ENCODE data around the gene PPP2R2B. TPM values are rescaled to one million over a fixed set of nuclear protein-coding genes. Genes with fewer than 3 reads are reported as not detected.

PPP2R2B gene
- total and polyA plus RNA-seq, 4 donors, result 0.15 to 1.2 (median 0.55) TPM

DNA sequence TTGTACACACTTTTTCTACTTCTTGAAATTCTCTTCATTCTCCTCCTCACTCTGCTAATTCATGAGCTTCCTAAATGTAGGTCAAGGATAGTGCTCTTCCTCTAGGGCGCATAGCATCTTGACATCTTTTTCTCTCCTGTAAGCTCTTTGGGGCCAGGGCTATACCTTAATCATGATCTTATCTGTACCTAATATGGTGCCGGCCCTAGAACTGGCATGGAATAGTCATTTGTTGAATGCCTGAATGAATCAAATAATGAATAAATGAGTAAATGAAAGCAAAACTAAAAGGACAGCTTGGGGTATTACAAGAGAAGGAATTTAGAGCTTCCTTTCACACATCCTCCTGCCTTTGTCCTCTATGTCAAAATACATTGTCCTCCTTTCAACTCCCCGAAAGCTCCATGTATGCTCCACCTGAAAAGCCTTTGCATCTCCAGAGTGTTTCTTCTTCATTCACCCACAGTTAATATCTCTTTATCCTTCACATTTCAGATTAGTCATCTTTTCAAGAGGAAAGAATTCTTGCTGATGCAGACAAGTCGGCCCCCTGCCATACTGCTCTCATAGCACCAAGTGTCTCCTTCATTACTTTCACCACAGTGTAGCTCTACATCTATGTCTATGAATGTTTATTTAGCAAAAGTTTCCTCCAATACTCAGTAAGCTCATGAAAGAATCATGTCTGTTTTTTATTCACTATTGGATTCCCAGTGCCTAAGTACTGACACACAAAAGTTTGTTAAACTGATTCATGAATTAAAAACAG is 16.4 kb upstream of the PPP2R2B start:
- no peaks in the 10 kb centered on the region for H3K27me3 ChIP-seq (ENCODE audit: control insufficient read depth in 3 of 3, insufficient read depth in 3 of 3, low read length in 2 of 3)
- TF ChIP-seq, protein P1, sequence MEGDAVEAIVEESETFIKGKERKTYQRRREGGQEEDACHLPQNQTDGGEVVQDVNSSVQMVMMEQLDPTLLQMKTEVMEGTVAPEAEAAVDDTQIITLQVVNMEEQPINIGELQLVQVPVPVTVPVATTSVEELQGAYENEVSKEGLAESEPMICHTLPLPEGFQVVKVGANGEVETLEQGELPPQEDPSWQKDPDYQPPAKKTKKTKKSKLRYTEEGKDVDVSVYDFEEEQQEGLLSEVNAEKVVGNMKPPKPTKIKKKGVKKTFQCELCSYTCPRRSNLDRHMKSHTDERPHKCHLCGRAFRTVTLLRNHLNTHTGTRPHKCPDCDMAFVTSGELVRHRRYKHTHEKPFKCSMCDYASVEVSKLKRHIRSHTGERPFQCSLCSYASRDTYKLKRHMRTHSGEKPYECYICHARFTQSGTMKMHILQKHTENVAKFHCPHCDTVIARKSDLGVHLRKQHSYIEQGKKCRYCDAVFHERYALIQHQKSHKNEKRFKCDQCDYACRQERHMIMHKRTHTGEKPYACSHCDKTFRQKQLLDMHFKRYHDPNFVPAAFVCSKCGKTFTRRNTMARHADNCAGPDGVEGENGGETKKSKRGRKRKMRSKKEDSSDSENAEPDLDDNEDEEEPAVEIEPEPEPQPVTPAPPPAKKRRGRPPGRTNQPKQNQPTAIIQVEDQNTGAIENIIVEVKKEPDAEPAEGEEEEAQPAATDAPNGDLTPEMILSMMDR (IDR thresholded peaks at IDR 0.05; ENCODE audit: control extremely low read depth, extremely low read depth), result no peak
- DNase-seq (no peak), ATAC-seq (ENCODE audit: insufficient read depth, low FRiP score) (no peak)
- no peak overlapping the region for H3K4me3 ChIP-seq
- H3K9ac ChIP-seq (ENCODE audit: insufficient read depth in 1 of 2, low read length in 2 of 2), result no peak overlapping the region
- no peaks in the 10 kb centered on the region for H3K9me3 ChIP-seq (ENCODE audit: control insufficient read depth in 4 of 4, insufficient read depth in 3 of 4, low read length in 3 of 4)
- H3K4me1 ChIP-seq (ENCODE audit: control insufficient read depth in 5 of 5, insufficient read depth in 5 of 5, low read length in 5 of 5), result no peaks in the 10 kb centered on the region
- H3K36me3 ChIP-seq (ENCODE audit: control insufficient read depth in 4 of 4, insufficient read depth in 4 of 4, low read length in 4 of 4), result no peaks in the 10 kb centered on the region
- 86 to 91% methylated on average over 4 of the region's 4 CpGs for WGBS, 2 donors
- H3K27ac ChIP-seq (ENCODE audit: low read depth in 1 of 2, low read length in 1 of 2), result no peak overlapping the region

DNA sequence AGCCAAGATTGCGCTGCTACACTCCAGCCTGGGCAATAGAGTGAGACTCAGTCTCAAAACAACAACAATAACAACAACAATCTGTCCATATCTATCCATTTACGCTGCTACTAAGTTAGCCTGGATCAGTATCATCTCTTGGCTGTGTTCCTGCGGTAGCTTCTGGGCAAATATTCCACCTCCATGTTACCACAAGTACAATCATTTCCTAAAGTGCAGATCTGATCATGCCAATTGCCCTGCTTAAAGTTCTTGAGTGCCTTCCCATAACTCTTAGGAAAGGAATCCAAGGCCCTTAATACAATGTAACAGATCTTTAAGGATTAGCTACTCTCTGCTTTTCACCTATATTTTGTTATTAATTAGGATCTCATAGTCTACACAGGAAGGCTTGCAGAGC is 15.4 kb upstream of the PPP2R2B start:
- TF ChIP-seq, protein P1 (IDR thresholded peaks at IDR 0.05; ENCODE audit: control extremely low read depth, extremely low read depth), result no peak
- no peak overlapping the region for H3K4me3 ChIP-seq
- no peaks in the 10 kb centered on the region for H3K27me3 ChIP-seq (ENCODE audit: control insufficient read depth in 3 of 3, insufficient read depth in 3 of 3, low read length in 2 of 3)
- no peak overlapping the region for H3K27ac ChIP-seq (ENCODE audit: low read depth in 1 of 2, low read length in 1 of 2)
- WGBS, 2 donors, result 93 to 95% methylated on average over 3 of the region's 3 CpGs
- no peaks in the 10 kb centered on the region for H3K9me3 ChIP-seq (ENCODE audit: control insufficient read depth in 4 of 4, insufficient read depth in 3 of 4, low read length in 3 of 4)
- DNase-seq, result no peak
- no peak for ATAC-seq (ENCODE audit: insufficient read depth, low FRiP score)
- H3K4me1 ChIP-seq (ENCODE audit: control insufficient read depth in 5 of 5, insufficient read depth in 5 of 5, low read length in 5 of 5), result no peaks in the 10 kb centered on the region
- H3K9ac ChIP-seq (ENCODE audit: insufficient read depth in 1 of 2, low read length in 2 of 2), result no peak overlapping the region
- no peaks in the 10 kb centered on the region for H3K36me3 ChIP-seq (ENCODE audit: control insufficient read depth in 4 of 4, insufficient read depth in 4 of 4, low read length in 4 of 4)

DNA sequence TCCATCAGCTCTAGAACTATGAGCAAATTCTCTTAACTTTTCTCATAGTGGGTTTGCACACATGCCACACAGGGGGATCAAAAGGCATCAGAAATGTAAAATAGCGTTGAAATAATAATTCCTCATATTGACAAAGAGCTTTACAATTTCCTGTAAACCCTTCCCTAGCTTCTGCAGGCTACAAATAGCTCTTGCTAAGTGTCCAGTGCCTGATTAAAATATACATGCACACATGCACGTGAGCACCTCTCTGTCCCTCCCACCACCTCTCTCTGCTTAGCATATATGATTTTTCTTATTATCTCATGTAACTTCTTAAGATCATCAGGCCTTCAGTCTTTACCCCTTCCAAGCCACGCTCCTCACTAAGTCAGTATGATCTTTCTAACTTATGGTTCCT is 13.7 kb upstream of the PPP2R2B start:
- H3K4me3 ChIP-seq, result no peak overlapping the region
- no peaks in the 10 kb centered on the region for H3K36me3 ChIP-seq (ENCODE audit: control insufficient read depth in 4 of 4, insufficient read depth in 4 of 4, low read length in 4 of 4)
- no peak overlapping the region for H3K27ac ChIP-seq (ENCODE audit: low read depth in 1 of 2, low read length in 1 of 2)
- no peaks in the 10 kb centered on the region for H3K9me3 ChIP-seq (ENCODE audit: control insufficient read depth in 4 of 4, insufficient read depth in 3 of 4, low read length in 3 of 4)
- H3K27me3 ChIP-seq (ENCODE audit: control insufficient read depth in 3 of 3, insufficient read depth in 3 of 3, low read length in 2 of 3), result no peaks in the 10 kb centered on the region
- TF ChIP-seq, protein P1 (IDR thresholded peaks at IDR 0.05; ENCODE audit: control extremely low read depth, extremely low read depth), result no peak
- no peaks in the 10 kb centered on the region for H3K4me1 ChIP-seq (ENCODE audit: control insufficient read depth in 5 of 5, insufficient read depth in 5 of 5, low read length in 5 of 5)
- H3K9ac ChIP-seq (ENCODE audit: insufficient read depth in 1 of 2, low read length in 2 of 2), result no peak overlapping the region
- DNase-seq (no peak), ATAC-seq (ENCODE audit: insufficient read depth, low FRiP score) (no peak)
- 81 to 82% methylated on average over 3 of the region's 3 CpGs for WGBS, 2 donors

DNA sequence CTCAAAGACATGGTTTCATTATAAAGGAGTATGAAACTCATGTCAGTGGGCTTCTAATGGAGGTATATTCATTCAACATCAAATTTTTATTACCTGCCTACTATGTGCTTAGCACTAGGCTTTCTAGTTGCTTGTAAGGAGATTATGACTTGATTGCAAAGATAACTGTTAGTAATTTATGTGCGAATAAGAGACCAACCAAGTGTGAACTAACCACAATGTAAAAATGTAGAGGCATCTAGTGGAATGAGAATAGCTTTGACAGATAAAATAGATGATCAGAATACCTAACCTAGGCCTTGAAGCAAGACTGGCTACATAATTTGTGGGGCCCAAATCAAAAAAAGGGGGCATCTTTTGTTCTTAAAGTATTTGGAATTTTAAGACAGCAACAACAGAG is 13.0 kb upstream of the PPP2R2B start:
- TF ChIP-seq, protein P1 (IDR thresholded peaks at IDR 0.05; ENCODE audit: control extremely low read depth, extremely low read depth), result no peak
- 92 to 95% methylated on average over 1 of the region's 1 CpG for WGBS, 2 donors
- ATAC-seq (ENCODE audit: insufficient read depth, low FRiP score), result no peak

More for the DNA sequence above, 13.0 kb upstream of the PPP2R2B start:
- DNase-seq, result no peak
- H3K4me1 ChIP-seq (ENCODE audit: control insufficient read depth in 5 of 5, insufficient read depth in 5 of 5, low read length in 5 of 5), result no peaks in the 10 kb centered on the region
- H3K36me3 ChIP-seq (ENCODE audit: control insufficient read depth in 4 of 4, insufficient read depth in 4 of 4, low read length in 4 of 4), result no peaks in the 10 kb centered on the region
- no peaks in the 10 kb centered on the region for H3K27me3 ChIP-seq (ENCODE audit: control insufficient read depth in 3 of 3, insufficient read depth in 3 of 3, low read length in 2 of 3)
- no peak overlapping the region for H3K9ac ChIP-seq (ENCODE audit: insufficient read depth in 1 of 2, low read length in 2 of 2)
- H3K27ac ChIP-seq (ENCODE audit: low read depth in 1 of 2, low read length in 1 of 2), result no peak overlapping the region
- H3K9me3 ChIP-seq (ENCODE audit: control insufficient read depth in 4 of 4, insufficient read depth in 3 of 4, low read length in 3 of 4), result no peaks in the 10 kb centered on the region
- H3K4me3 ChIP-seq, result no peak overlapping the region

Data from lung (tissue), 12 donors.